IMR-90 (cell line): ENCODE measurements around the gene PRKAG2. TPM values are rescaled to one million over a fixed set of nuclear protein-coding genes. Genes with fewer than 3 reads are reported as not detected.

Source experiments
- ATAC-seq: fragments of 200-7000 bp; cut with Tn5 transposase; 2 replicates; pipeline ENCODE4 v1.9.1; 2020; ENCODE audit warnings: low read depth, mild to moderate bottlenecking, moderate library complexity
- BruUV-seq: library from RNA; stranded (reverse); fragments of 400-500 nt; replicated peaks from 2 replicates; lab custom pipeline; 2021; lab: Mats Ljungman, UMichigan
- CTCF ChIA-PET: fragments of 300-600 bp; formaldehyde crosslinking; extraction: SDS; loops from one replicate; lab custom pipeline; 2021; ENCODE audit warnings: antibody characterized with exemption; lab: Yijun Ruan, JAX
- POLR2A ChIA-PET: fragments of 300-600 bp; sonication (Branson Sonifier 250); formaldehyde crosslinking; loops from one replicate; lab custom pipeline; 2022; ENCODE audit warnings: antibody characterized with exemption; ENCODE audit not compliant: unreplicated experiment; lab: Charles Lee
- DNase-seq: peaks from one replicate; pipeline ENCODE4 v3.0.0; 2013
- H2AFZ ChIP-seq: replicated peaks from 2 replicates; pipeline ENCODE3; 2013; ENCODE audit warnings: low read length, mild to moderate bottlenecking; ENCODE audit not compliant: poor library complexity
- H2AK5ac ChIP-seq: 2 replicates; pipeline ENCODE4 v1.6.1; 2013; ENCODE audit warnings: low read depth, low read length, inconsistent platforms
- H2AK9ac ChIP-seq: replicated peaks from 2 replicates; pipeline ENCODE3; 2013; ENCODE audit warnings: mild to moderate bottlenecking, low read depth, low read length, moderate library complexity; ENCODE audit not compliant: poor library complexity
- H2BK120ac ChIP-seq: 2 replicates; pipeline ENCODE4 v1.6.1; 2013; ENCODE audit warnings: low read depth, low read length, inconsistent platforms
- H2BK15ac ChIP-seq: 3 replicates; pipeline ENCODE4 v1.6.1; 2013; ENCODE audit warnings: low read depth, low read length, inconsistent platforms
- H2BK20ac ChIP-seq: 2 replicates; pipeline ENCODE4 v1.6.1; 2013; ENCODE audit warnings: low read depth, mild to moderate bottlenecking, inconsistent platforms, low read length, moderate library complexity
- H2BK5ac ChIP-seq: 2 replicates; pipeline ENCODE4 v1.6.1; 2013; ENCODE audit warnings: mild to moderate bottlenecking, low read depth, low read length, inconsistent platforms; ENCODE audit not compliant: poor library complexity, severe bottlenecking
- H3K14ac ChIP-seq: replicated peaks from 2 replicates; pipeline ENCODE4 v1.6.1; 2013; ENCODE audit warnings: low read depth, low read length, inconsistent platforms
- H3K18ac ChIP-seq: 2 replicates; pipeline ENCODE4 v1.6.1; 2013; ENCODE audit warnings: low read depth, low read length, control low read depth
- H3K23ac ChIP-seq: 2 replicates; pipeline ENCODE4 v1.6.1; 2013; ENCODE audit warnings: low read depth, low read length, inconsistent platforms
- H3K27ac ChIP-seq: 2 replicates; pipeline ENCODE4 v1.5.1; 2013; ENCODE audit warnings: mild to moderate bottlenecking, control low read depth, low read length; ENCODE audit not compliant: insufficient read depth
- H3K27me3 ChIP-seq: 2 replicates; pipeline ENCODE4 v1.6.1; 2013; ENCODE audit warnings: low read length; ENCODE audit not compliant: control insufficient read depth, insufficient read depth
- H3K36me3 ChIP-seq: 2 replicates; pipeline ENCODE4 v1.6.1; 2013; ENCODE audit warnings: low read length, mixed read lengths; ENCODE audit not compliant: control insufficient read depth, insufficient read depth
- H3K4ac ChIP-seq: 2 replicates; pipeline ENCODE4 v1.6.1; 2013; ENCODE audit warnings: low read depth, low read length, inconsistent platforms
- H3K4me1 ChIP-seq: 2 replicates; pipeline ENCODE4 v1.6.1; 2013; ENCODE audit warnings: low read length, mixed read lengths; ENCODE audit not compliant: control insufficient read depth, insufficient read depth
- H3K4me2 ChIP-seq: 2 replicates; pipeline ENCODE4 v1.6.1; 2013; ENCODE audit warnings: low read depth, mild to moderate bottlenecking, control low read depth, low read length, moderate library complexity
- H3K4me3 ChIP-seq: 2 replicates; pipeline ENCODE4 v1.5.1; 2013; ENCODE audit warnings: low read depth, mild to moderate bottlenecking, control low read depth, low read length, moderate library complexity; ENCODE audit not compliant: insufficient read depth
- H3K56ac ChIP-seq: 2 replicates; pipeline ENCODE4 v1.6.1; 2013; ENCODE audit warnings: low read length, inconsistent platforms; ENCODE audit not compliant: insufficient read depth; ENCODE audit errors: extremely low read depth
- H3K79me1 ChIP-seq, 2 experiments: 2 replicates each; pipeline ENCODE4 v1.6.1; 2013; ENCODE audit warnings: low read length in 2 of 2, inconsistent platforms in 1 of 2, low read depth in 1 of 2
- H3K9ac ChIP-seq: 2 replicates; pipeline ENCODE4 v1.6.1; 2013; ENCODE audit warnings: low read depth, low read length, control low read depth
- H3K9me1 ChIP-seq: 2 replicates; pipeline ENCODE4 v1.6.1; 2013; ENCODE audit warnings: low read length, inconsistent platforms; ENCODE audit not compliant: insufficient read depth
- H3K9me3 ChIP-seq: 2 replicates; pipeline ENCODE4 v1.6.1; 2013; ENCODE audit warnings: low read length; ENCODE audit not compliant: control insufficient read depth, insufficient read depth
- H4K20me1 ChIP-seq: 2 replicates; pipeline ENCODE4 v1.6.1; 2013; ENCODE audit warnings: low read length, inconsistent platforms; ENCODE audit not compliant: insufficient read depth
- H4K5ac ChIP-seq: 2 replicates; pipeline ENCODE4 v1.6.1; 2013; ENCODE audit warnings: mild to moderate bottlenecking, low read depth, low read length, control low read depth
- H4K8ac ChIP-seq, 2 experiments: 2 replicates each; pipeline ENCODE4 v1.6.1; 2013; ENCODE audit warnings: low read depth in 2 of 2, low read length in 2 of 2, control low read depth in 1 of 2, inconsistent platforms in 1 of 2
- H4K91ac ChIP-seq: 2 replicates; pipeline ENCODE4 v1.6.1; 2013; ENCODE audit warnings: low read depth, low read length, inconsistent platforms; ENCODE audit not compliant: insufficient read depth
- MAFK ChIP-seq: IDR thresholded peaks from 2 replicates; pipeline ENCODE4 v1.6.1; 2012; ENCODE audit warnings: low read depth, low read length, improper control_type of control experiment
- MXI1 ChIP-seq: IDR thresholded peaks from 2 replicates; pipeline ENCODE4 v1.6.1; 2012; ENCODE audit warnings: low read depth, mild to moderate bottlenecking, low read length, moderate library complexity, borderline replicate concordance
- WGBS, 2 experiments: methylation state at CpG; one replicate each; pipeline versions ENCODE4 v1.1.5 to v1.1.7; 2013; ENCODE audit warnings: missing lambda C conversion rate in 2 of 2; ENCODE audit not compliant: insufficient read length in 1 of 2; ENCODE audit errors: extremely low coverage in 2 of 2; 5-methylcytosine and 5-hydroxymethylcytosine counted together
- dilution Hi-C: fragments of 300-500 bp; cut with HindIII; formaldehyde crosslinking; loops from one replicate; pipeline ENCODE4 v1.14.3; 2018; ENCODE audit warnings: low sequenced_read_pairs; ENCODE audit not compliant: unreplicated experiment
- in situ Hi-C: fragments of 300-500 bp; cut with MboI; formaldehyde crosslinking; loops from 3 replicates; pipeline ENCODE4 v1.14.3; 2019; ENCODE audit warnings: low sequenced_read_pairs, inconsistent platforms, mixed read lengths
- intact Hi-C: fragments of 100-400 bp; cut with micrococcal nuclease; formaldehyde crosslinking; loops from 2 replicates; pipeline ENCODE4 v1.10.0; 2022
- polyA plus RNA-seq, 3 experiments: library from polyadenylated mRNA; depleted of rRNA; stranded (reverse); fragments of >200 nt; gene quantifications; 2 replicates each; pipeline ENCODE4 v1.2.3, GENCODE V29; 2012; ENCODE audit warnings: low replicate concordance in 1 of 3
- total RNA-seq: library from RNA; depleted of rRNA; stranded (reverse); fragments of >200 nt; gene quantifications from 2 replicates; pipeline ENCODE4 v1.2.3, GENCODE V29; 2012

The PRKAG2 gene
- total and polyA plus RNA-seq, 2 of the 4 experiments (the other 2 are of a cell fraction) = 15.4 to 21.6 TPM

- Histone ChIP-seq H3K9me1 (no peaks in the 10 kb centered on the region), H3K18ac (no peak overlapping the region), H2AK9ac (no peak overlapping the region), H3K9ac (no peak overlapping the region), H3K4me1 (peaks cover 2% of the 10 kb centered on the region; the same call in 1 of the 2 replicates), H4K8ac (no peak overlapping the region), H3K27me3 (peaks cover 52% of the 10 kb centered on the region), H3K36me3 (no peaks in the 10 kb centered on the region), H4K5ac (no peak overlapping the region), H3K4ac (no peak overlapping the region), H4K91ac (no peak overlapping the region), H3K56ac (no peak overlapping the region), H2BK120ac (no peak overlapping the region), H2BK20ac (no peak overlapping the region), H3K27ac (no peak overlapping the region), H2AK5ac (no peak overlapping the region), H3K79me1 (no peaks in the 10 kb centered on the region), H4K20me1 (no peaks in the 10 kb centered on the region), H3K14ac (no peak overlapping the region), H3K23ac (no peak overlapping the region), H2BK5ac (no peak overlapping the region), H3K9me3 (no peaks in the 10 kb centered on the region), H2AFZ (no peak overlapping the region), H3K4me3 (no peak overlapping the region), H2BK15ac (no peak overlapping the region), H3K4me2 (no peak overlapping the region; the same call in 1 of the 2 replicates)
- no peak for DNase-seq
- ChIA-PET POLR2A (no interaction called here), CTCF (no interaction called here)
- 1% methylated on average over 17 of the region's 30 CpGs; no CpG with 5 or more reads in 1 of the 2 experiments for WGBS, 2 experiments
- dilution Hi-C loops (no loop called here), intact Hi-C loops (no loop called here), in situ Hi-C loops (no loop called here)
- no peak for ATAC-seq
- BruUV-seq = no TSS peak
- TF ChIP-seq MAFK (peak; percentile 78), MXI1 (no peak)
Measured at GRCh38 chr7:151877911-151878835, 1.3 kb upstream of the PRKAG2 start.
